Measurements from ENCODE around the gene ZNF423. TPM values are rescaled to one million over a fixed set of nuclear protein-coding genes. Genes with fewer than 3 reads are reported as not detected.

The ZNF423 gene
- total and polyA plus RNA-seq, 3 experiments from 2014 or later, result not detected

DNA sequence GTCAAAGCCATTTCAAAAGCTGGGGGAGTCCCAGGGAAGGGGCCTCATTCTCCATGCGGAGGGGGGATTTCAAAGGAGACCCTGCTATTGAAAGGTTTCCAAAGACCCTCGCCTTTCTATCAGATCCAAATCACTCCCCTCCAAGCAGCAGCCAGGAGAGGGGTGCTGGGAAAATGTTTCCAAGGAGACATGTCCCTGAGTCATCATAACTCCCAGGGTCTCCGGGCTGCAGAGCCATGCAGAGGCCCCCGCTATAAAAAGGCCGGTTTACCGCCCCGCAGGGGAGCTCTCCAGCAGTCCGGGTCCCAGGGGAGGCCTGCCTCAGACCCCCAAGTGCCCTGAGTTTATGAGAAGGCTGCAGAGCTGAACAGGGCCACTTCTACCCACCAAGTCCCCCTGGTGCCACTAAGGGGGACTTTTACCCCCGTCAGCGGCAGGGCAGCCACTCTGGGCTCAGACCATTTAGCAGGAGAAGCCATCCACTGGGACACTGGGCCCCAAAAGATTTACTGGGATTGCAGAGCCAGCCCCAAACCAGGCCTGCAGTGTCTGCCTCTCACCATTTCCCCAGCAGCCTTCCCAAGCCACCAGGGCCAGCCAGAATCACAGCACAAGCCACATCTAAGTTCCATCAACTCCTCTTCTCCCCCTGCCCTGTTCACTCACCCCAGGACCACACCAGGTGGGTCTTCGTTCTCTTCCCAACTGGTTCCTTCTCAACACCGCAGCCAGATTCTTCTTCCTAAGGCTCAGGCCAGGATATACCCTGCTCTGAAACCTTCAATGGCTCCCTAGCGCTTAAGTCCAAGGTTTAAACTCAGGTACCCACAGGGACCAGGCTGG, 234.4 kb downstream of the ZNF423 start:
- CTCF ChIA-PET, result no interaction called here
- no peaks in the 10 kb centered on the region for H3K36me3 Mint-ChIP-seq
- H3K4me1 ChIP-seq (ENCODE audit: insufficient read depth, low read length), result no peaks in the 10 kb centered on the region
- H3K4me3 ChIP-seq (ENCODE audit: low read length), result no peak overlapping the region
- no peaks in the 10 kb centered on the region for H3K36me3 ChIP-seq (ENCODE audit: insufficient read depth, low read length)
- POLR2A ChIA-PET, result no interaction called here
- DNase-seq, result no peak
- H3K4me3 Mint-ChIP-seq, result no peak overlapping the region
- no peak overlapping the region for H3K27ac Mint-ChIP-seq
- H3K9me3 ChIP-seq (ENCODE audit: low read length), result no peaks in the 10 kb centered on the region
- no peaks in the 10 kb centered on the region for H3K9me3 Mint-ChIP-seq
- peaks cover 0 to 2% of the 10 kb centered on the region in 2 donors for H3K27me3 Mint-ChIP-seq
- H3K27ac ChIP-seq (ENCODE audit: low read depth, low read length), result no peak overlapping the region
- H3K4me1 Mint-ChIP-seq, result no peaks in the 10 kb centered on the region
- no peaks in the 10 kb centered on the region for H3K27me3 ChIP-seq (ENCODE audit: insufficient read depth, low read length, poor library complexity, severe bottlenecking)

DNA sequence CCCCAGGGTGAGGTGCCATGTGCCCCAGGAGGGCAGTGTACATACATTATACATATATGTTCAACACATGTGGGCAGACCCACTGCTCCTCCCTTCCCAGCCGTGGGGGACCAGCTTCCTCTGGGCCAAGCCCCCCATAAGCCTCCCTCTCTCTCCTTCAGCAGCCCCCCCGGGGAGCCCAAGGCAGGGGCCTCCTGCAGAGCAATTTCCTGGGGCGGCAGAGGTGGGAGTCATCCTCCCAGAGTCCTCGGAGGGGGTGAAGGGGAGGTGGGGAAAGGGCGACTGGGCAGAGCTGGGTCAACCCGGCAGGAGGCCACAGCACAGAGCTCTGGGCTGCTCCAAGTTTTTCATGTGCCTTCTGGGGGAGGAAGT, 235.1 kb downstream of the ZNF423 start:
- H3K4me3 ChIP-seq (ENCODE audit: low read length), result no peak overlapping the region
- H3K27me3 ChIP-seq (ENCODE audit: insufficient read depth, low read length, poor library complexity, severe bottlenecking), result no peaks in the 10 kb centered on the region
- Mint-ChIP-seq H3K9me3 (no peaks in the 10 kb centered on the region), H3K36me3 (no peaks in the 10 kb centered on the region), H3K27me3 (peaks cover 0 to 2% of the 10 kb centered on the region in 2 donors), H3K4me3 (no peak overlapping the region), H3K27ac (no peak overlapping the region), H3K4me1 (no peaks in the 10 kb centered on the region)
- POLR2A ChIA-PET, result no interaction called here
- no peaks in the 10 kb centered on the region for H3K4me1 ChIP-seq (ENCODE audit: insufficient read depth, low read length)
- no peak overlapping the region for H3K27ac ChIP-seq (ENCODE audit: low read depth, low read length)
- no peaks in the 10 kb centered on the region for H3K36me3 ChIP-seq (ENCODE audit: insufficient read depth, low read length)
- H3K9me3 ChIP-seq (ENCODE audit: low read length), result no peaks in the 10 kb centered on the region
- CTCF ChIA-PET, result no interaction called here
- no peak for DNase-seq

DNA sequence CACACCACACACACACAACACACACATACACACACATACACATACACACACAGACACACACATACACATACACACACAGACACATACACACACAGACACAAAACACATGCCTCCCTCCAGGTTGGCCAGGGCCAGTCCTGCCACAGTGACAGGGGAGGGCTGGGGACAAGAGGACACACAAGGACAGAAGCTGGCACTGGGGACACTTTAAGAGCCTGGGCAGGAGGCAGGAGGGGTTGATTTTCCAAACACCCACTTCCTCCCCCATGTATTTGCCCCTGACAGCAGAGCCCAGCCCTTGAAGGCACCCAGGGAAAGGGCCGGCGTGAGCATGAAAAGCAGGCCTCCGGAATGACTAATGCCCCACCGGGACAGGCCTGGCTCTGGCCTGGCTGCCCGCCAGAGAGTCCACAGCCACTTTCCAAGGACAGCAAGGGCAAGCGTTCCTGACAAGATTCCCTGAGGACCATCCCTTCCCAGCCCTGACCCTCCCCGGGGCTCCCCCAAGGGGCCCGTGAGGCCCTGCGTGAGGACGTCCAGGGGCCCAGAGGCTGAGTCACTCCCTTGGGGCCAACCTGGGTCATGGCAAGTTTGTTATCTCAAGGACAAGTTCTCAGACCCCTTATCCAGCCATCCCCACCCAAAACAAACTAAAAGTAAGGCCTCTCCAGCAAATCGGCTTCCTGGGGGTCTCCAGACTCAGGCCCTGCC, 235.6 kb downstream of the ZNF423 start:
- Mint-ChIP-seq H3K27ac (no peak overlapping the region), H3K9me3 (no peaks in the 10 kb centered on the region), H3K4me1 (no peaks in the 10 kb centered on the region), H3K4me3 (no peak overlapping the region), H3K27me3 (peaks cover 0 to 2% of the 10 kb centered on the region in 2 donors), H3K36me3 (no peaks in the 10 kb centered on the region)
- ChIA-PET CTCF (no interaction called here), POLR2A (no interaction called here)
- Histone ChIP-seq H3K4me3 (ENCODE audit: low read length) (no peak overlapping the region), H3K36me3 (ENCODE audit: insufficient read depth, low read length) (no peaks in the 10 kb centered on the region), H3K9me3 (ENCODE audit: low read length) (no peaks in the 10 kb centered on the region), H3K27ac (ENCODE audit: low read depth, low read length) (no peak overlapping the region), H3K4me1 (ENCODE audit: insufficient read depth, low read length) (no peaks in the 10 kb centered on the region), H3K27me3 (ENCODE audit: insufficient read depth, low read length, poor library complexity, severe bottlenecking) (no peaks in the 10 kb centered on the region)
- no peak for DNase-seq

DNA sequence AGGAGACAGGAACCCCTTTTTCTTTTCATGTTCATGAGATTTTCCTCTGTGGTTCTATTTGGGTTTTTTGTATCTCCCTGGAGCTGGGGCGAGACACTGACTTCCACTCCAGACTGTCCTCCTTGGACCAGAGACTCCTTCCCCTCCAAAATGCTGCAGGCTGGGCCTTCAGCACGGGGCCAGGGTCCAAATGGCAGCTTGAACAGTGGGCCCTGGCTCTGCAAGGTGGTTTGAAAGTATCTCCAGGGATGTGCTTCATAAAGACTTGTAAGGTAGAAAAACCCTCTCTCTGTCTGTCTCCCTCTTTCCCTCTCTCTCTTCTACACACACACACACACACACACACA, 236.1 kb downstream of the ZNF423 start:
- H3K9me3 Mint-ChIP-seq, result no peaks in the 10 kb centered on the region
- POLR2A ChIA-PET, result no interaction called here
- no peak overlapping the region for H3K27ac Mint-ChIP-seq
- H3K9me3 ChIP-seq (ENCODE audit: low read length), result no peaks in the 10 kb centered on the region
- no peaks in the 10 kb centered on the region for H3K4me1 ChIP-seq (ENCODE audit: insufficient read depth, low read length)
- H3K27me3 Mint-ChIP-seq, result peaks cover 0 to 2% of the 10 kb centered on the region in 2 donors
- no peak overlapping the region for H3K4me3 ChIP-seq (ENCODE audit: low read length)
- CTCF ChIA-PET, result no interaction called here
- H3K4me1 Mint-ChIP-seq, result no peaks in the 10 kb centered on the region
- no peaks in the 10 kb centered on the region for H3K36me3 Mint-ChIP-seq
- H3K27ac ChIP-seq (ENCODE audit: low read depth, low read length), result no peak overlapping the region
- H3K27me3 ChIP-seq (ENCODE audit: insufficient read depth, low read length, poor library complexity, severe bottlenecking), result no peaks in the 10 kb centered on the region
- H3K4me3 Mint-ChIP-seq, result no peak overlapping the region
- no peak for DNase-seq
- H3K36me3 ChIP-seq (ENCODE audit: insufficient read depth, low read length), result no peaks in the 10 kb centered on the region

DNA sequence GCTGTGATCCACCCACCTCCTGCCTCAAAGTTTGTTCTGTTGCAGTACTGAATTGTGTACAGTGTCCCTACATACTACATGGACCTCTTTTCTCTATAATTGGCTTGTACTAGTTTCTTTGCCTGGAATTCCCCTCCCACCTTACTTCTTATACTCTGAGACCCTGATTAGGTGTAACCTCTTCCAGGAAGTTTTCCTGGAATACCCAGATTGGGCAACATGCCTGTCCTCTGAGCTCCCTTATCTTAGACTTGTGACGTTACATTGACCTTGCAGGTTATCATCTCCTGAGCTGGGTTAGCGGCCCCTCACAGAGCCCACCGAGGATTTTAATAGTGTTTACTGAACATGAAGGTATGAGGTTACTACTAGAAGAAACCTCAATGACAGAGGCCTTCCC, 237.0 kb downstream of the ZNF423 start:
- Mint-ChIP-seq H3K36me3 (no peaks in the 10 kb centered on the region), H3K27ac (no peak overlapping the region), H3K9me3 (no peaks in the 10 kb centered on the region), H3K27me3 (peaks cover 0 to 2% of the 10 kb centered on the region in 2 donors), H3K4me3 (no peak overlapping the region), H3K4me1 (no peaks in the 10 kb centered on the region)
- CTCF ChIA-PET, result no interaction called here
- H3K9me3 ChIP-seq (ENCODE audit: low read length), result no peaks in the 10 kb centered on the region
- no peaks in the 10 kb centered on the region for H3K4me1 ChIP-seq (ENCODE audit: insufficient read depth, low read length)
- POLR2A ChIA-PET, result no interaction called here
- H3K27ac ChIP-seq (ENCODE audit: low read depth, low read length), result no peak overlapping the region
- H3K4me3 ChIP-seq (ENCODE audit: low read length), result no peak overlapping the region
- no peaks in the 10 kb centered on the region for H3K36me3 ChIP-seq (ENCODE audit: insufficient read depth, low read length)
- no peak for DNase-seq
- H3K27me3 ChIP-seq (ENCODE audit: insufficient read depth, low read length, poor library complexity, severe bottlenecking), result no peaks in the 10 kb centered on the region

DNA sequence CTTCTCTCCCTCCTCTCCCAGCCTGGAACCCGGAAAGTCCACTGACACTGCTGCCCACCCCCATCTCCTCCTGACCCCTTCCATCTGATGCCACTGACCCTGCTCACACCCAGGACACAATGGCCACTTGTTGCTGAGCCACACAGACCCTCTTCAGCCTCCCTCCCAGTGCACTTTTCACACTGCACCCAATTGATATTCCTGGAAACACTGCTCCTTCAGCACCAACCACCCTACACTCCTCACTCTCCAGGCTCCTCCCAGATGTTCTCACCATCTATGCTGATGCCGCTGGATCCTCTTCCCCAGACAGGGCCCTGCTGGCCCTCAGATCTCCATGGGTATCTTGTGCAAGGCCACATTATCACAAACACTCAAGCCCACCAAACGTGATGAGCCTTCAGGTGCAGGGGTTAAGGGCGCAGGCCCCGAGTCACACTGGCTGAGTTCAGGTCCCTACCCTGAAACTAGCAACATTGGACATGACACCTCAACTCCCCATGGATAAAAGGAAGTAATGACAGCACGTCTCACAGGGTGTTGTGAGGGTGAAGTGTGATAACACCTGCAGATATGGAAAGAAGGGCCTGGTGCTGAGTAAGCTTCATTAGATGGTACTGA, 238.1 kb downstream of the ZNF423 start:
- CTCF ChIA-PET, result no interaction called here
- H3K27me3 ChIP-seq (ENCODE audit: insufficient read depth, low read length, poor library complexity, severe bottlenecking), result no peaks in the 10 kb centered on the region
- no peak overlapping the region for H3K4me3 ChIP-seq (ENCODE audit: low read length)
- Mint-ChIP-seq H3K4me1 (no peaks in the 10 kb centered on the region), H3K27me3 (peaks cover 0 to 2% of the 10 kb centered on the region in 2 donors), H3K27ac (no peak overlapping the region), H3K4me3 (no peak overlapping the region), H3K9me3 (no peaks in the 10 kb centered on the region), H3K36me3 (no peaks in the 10 kb centered on the region)
- no peak overlapping the region for H3K27ac ChIP-seq (ENCODE audit: low read depth, low read length)
- H3K36me3 ChIP-seq (ENCODE audit: insufficient read depth, low read length), result no peaks in the 10 kb centered on the region
- POLR2A ChIA-PET, result no interaction called here
- no peak for DNase-seq
- H3K9me3 ChIP-seq (ENCODE audit: low read length), result no peaks in the 10 kb centered on the region
- H3K4me1 ChIP-seq (ENCODE audit: insufficient read depth, low read length), result no peaks in the 10 kb centered on the region

DNA sequence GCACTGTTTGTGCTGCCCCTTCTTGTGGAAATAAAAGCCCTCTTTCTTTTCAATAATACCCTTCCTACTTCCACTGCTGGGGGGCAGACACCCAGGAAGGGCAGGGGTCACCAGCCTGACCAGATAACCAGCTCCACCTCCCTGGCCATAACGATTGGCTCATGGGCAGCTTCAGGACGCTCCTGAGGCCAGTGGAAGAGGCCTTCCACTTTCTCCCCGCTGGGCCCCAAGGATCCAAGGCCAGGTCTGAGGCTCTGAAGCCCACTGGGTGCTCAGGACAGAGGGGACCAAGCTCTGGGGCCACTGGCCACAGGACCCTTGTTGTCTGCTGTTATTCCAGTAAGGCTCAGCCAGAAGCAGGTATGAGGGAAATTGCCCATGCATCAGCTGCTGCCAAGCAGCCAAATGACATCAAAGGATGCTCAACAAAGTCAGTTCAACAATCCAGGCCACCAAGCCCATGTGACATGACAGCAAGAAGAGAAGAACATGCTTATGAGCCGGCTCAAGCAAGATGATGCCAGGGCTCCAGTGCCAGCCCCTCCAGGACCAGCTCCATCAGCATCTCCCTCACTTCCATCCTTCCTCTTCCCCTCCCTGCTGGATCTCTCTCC, 238.8 kb downstream of the ZNF423 start:
- no peaks in the 10 kb centered on the region for H3K9me3 ChIP-seq (ENCODE audit: low read length)
- no peaks in the 10 kb centered on the region for H3K4me1 ChIP-seq (ENCODE audit: insufficient read depth, low read length)
- H3K36me3 ChIP-seq (ENCODE audit: insufficient read depth, low read length), result no peaks in the 10 kb centered on the region
- Mint-ChIP-seq H3K9me3 (no peaks in the 10 kb centered on the region), H3K27me3 (peaks cover 0 to 2% of the 10 kb centered on the region in 2 donors), H3K4me3 (no peak overlapping the region), H3K27ac (no peak overlapping the region), H3K4me1 (no peaks in the 10 kb centered on the region), H3K36me3 (no peaks in the 10 kb centered on the region)
- ChIA-PET CTCF (no interaction called here), POLR2A (no interaction called here)
- DNase-seq, result no peak
- H3K27me3 ChIP-seq (ENCODE audit: insufficient read depth, low read length, poor library complexity, severe bottlenecking), result no peaks in the 10 kb centered on the region
- H3K27ac ChIP-seq (ENCODE audit: low read depth, low read length), result no peak overlapping the region
- no peak overlapping the region for H3K4me3 ChIP-seq (ENCODE audit: low read length)

DNA sequence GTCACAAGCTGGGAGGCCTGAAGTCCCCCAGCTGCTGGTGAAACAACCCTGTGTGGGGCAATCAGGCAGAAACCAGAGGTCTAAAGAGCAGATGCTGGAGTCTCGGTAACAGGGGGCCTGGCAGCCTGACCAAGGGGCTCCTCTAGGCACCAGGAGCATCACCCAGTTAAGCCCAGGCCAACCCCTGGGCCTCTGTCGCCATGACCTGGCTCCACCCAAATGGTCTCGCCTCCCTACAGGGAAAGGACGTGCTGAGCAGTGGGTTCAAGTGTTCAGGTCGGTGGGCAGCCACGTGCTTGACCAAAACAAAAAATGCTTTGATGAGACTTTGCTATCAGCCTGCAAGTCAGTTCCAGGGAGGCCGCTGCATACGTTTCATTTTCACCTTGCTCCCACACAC, 240.3 kb downstream of the ZNF423 start:
- Mint-ChIP-seq H3K9me3 (no peaks in the 10 kb centered on the region), H3K36me3 (no peaks in the 10 kb centered on the region), H3K4me3 (no peak overlapping the region), H3K27me3 (no peaks in the 10 kb centered on the region), H3K27ac (peak overlapping the region in 1 of 8 donors; percentile 31), H3K4me1 (no peaks in the 10 kb centered on the region)
- DNase-seq, result no peak
- H3K36me3 ChIP-seq (ENCODE audit: insufficient read depth, low read length), result no peaks in the 10 kb centered on the region
- no peaks in the 10 kb centered on the region for H3K9me3 ChIP-seq (ENCODE audit: low read length)
- ChIA-PET CTCF (no interaction called here), POLR2A (no interaction called here)
- no peak overlapping the region for H3K27ac ChIP-seq (ENCODE audit: low read depth, low read length)
- H3K4me1 ChIP-seq (ENCODE audit: insufficient read depth, low read length), result no peaks in the 10 kb centered on the region
- no peaks in the 10 kb centered on the region for H3K27me3 ChIP-seq (ENCODE audit: insufficient read depth, low read length, poor library complexity, severe bottlenecking)
- no peak overlapping the region for H3K4me3 ChIP-seq (ENCODE audit: low read length)

Data from CD8-positive, alpha-beta memory T cell (primary cell).